Fibroblast of villous mesenchyme (primary cell): Measurements from ENCODE around the gene VSIR. TPM values are rescaled to one million over a fixed set of nuclear protein-coding genes. Genes with fewer than 3 reads are reported as not detected.

ENCODE experiments used
- DNase-seq: peaks from one replicate; pipeline ENCODE4 v3.0.0-alpha.2; 2010; ENCODE audit warnings: low read depth
- H3K4me3 ChIP-seq: 2 replicates; pipeline ENCODE4 v1.5.1; 2011; ENCODE audit warnings: low read depth, mild to moderate bottlenecking, low read length
- CTCF ChIP-seq: IDR thresholded peaks from 2 replicates; pipeline ENCODE4 v1.5.1; 2012; ENCODE audit warnings: low read depth, mild to moderate bottlenecking, low read length; ENCODE audit not compliant: insufficient read depth
- total RNA-seq: library from RNA; depleted of rRNA; stranded (reverse); fragments of >200 nt; gene quantifications from 2 replicates; pipeline ENCODE4 v1.2.3, GENCODE V29; 2012

The VSIR gene
- total RNA-seq, 1 donor: 57.4 TPM

- TF ChIP-seq CTCF: no peak
- no peak overlapping the region for H3K4me3 ChIP-seq
- no peak for DNase-seq
Measured at GRCh38 chr10:71722849-71723248, 50.5 kb downstream of the VSIR start.

- DNase-seq: no peak
- H3K4me3 ChIP-seq: no peak overlapping the region
- TF ChIP-seq CTCF: no peak
Measured at GRCh38 chr10:71721313-71721712, 52.0 kb downstream of the VSIR start.

- DNase-seq: no peak
- no peak overlapping the region for H3K4me3 ChIP-seq
- TF ChIP-seq CTCF: no peak
Measured at GRCh38 chr10:71720288-71720687, 53.0 kb downstream of the VSIR start.

- no peak within 1 kb of the TSS for H3K4me3 ChIP-seq
- DNase-seq: no peak
- TF ChIP-seq CTCF: no peak
Measured at GRCh38 chr10:71719464-71720201, 53.7 kb downstream of the VSIR start, which contains the start of gene C10orf105. C10orf105 (minus strand) TSS chr10:71719778; CDS start chr10:71716337, 3,441 bp downstream.

- peak; percentile 37 for DNase-seq
- H3K4me3 ChIP-seq: no peak overlapping the region
- TF ChIP-seq CTCF: no peak
Measured at GRCh38 chr10:71719042-71719441, 54.3 kb downstream of the VSIR start.

GRCh38 chr10:71718165-71718698 lies 55.1 kb downstream of the VSIR start:
- no peak for DNase-seq
- TF ChIP-seq CTCF: no peak
- no peak overlapping the region for H3K4me3 ChIP-seq

- H3K4me3 ChIP-seq: no peak overlapping the region
- TF ChIP-seq CTCF: no peak
- peak; percentile 55 for DNase-seq
Measured at GRCh38 chr10:71717551-71717951, 55.8 kb downstream of the VSIR start.
